PFSK-1 (cell line): ENCODE measurements around the gene MUC5AC.

Source experiments
- POLR2AphosphoS5 ChIP-seq: IDR thresholded peaks from 2 replicates; pipeline ENCODE4 v1.6.1; 2012; ENCODE audit warnings: low read depth, mild to moderate bottlenecking, control low read depth, low read length, moderate library complexity
- SIN3A ChIP-seq: IDR thresholded peaks from 2 replicates; pipeline ENCODE4 v1.6.1; 2012; ENCODE audit warnings: mild to moderate bottlenecking, low read length, moderate library complexity, borderline replicate concordance; ENCODE audit not compliant: insufficient read depth
- TAF1 ChIP-seq: IDR thresholded peaks from 2 replicates; pipeline ENCODE4 v1.6.1; 2012; ENCODE audit warnings: low read length, control low read depth, borderline replicate concordance; ENCODE audit not compliant: insufficient read depth

- TF ChIP-seq TAF1 (no peak), SIN3A (no peak), POLR2AphosphoS5 (no peak)
Measured at GRCh38 chr11:1234771-1235305, 77.1 kb downstream of the MUC5AC start.
